Activated T-helper 2 cell treated with anti-CD3 and anti-CD28 coated beads, Interferon-gamma antibody, Interleukin-2, Interleukin-4, amounts not matched to agents 10 μg/mL and 5 μg/mL and 100 μg/mL, durations not matched to agents 14 hours and 24 hours and 36 hours (primary cell): ENCODE data around the gene PDCD5. TPM values are rescaled to one million over a fixed set of nuclear protein-coding genes. Genes with fewer than 3 reads are reported as not detected.

Experiments
- DNase-seq: peaks from one replicate; pipeline ENCODE4 v3.0.0; 2021; ENCODE audit warnings: low spot score
- H3K27ac Mint-ChIP-seq: one replicate; pipeline ENCODE4 v1.8.0; 2021; ENCODE audit warnings: mixed read lengths
- H3K27me3 Mint-ChIP-seq: one replicate; pipeline ENCODE4 v1.8.0; 2021; ENCODE audit warnings: low read depth, mixed read lengths
- H3K36me3 Mint-ChIP-seq: one replicate; pipeline ENCODE4 v1.8.0; 2021; ENCODE audit warnings: low read depth, mixed read lengths
- H3K4me1 Mint-ChIP-seq: one replicate; pipeline ENCODE4 v1.8.0; 2021; ENCODE audit warnings: low read depth, mixed read lengths
- H3K4me3 Mint-ChIP-seq: one replicate; pipeline ENCODE4 v1.8.0; 2021; ENCODE audit warnings: low read depth, mild to moderate bottlenecking, moderate library complexity, mixed read lengths
- H3K9me3 Mint-ChIP-seq: one replicate; pipeline ENCODE4 v1.8.0; 2021; ENCODE audit warnings: mixed read lengths
- intact Hi-C: fragments of 100-400 bp; cut with micrococcal nuclease; formaldehyde crosslinking; loops from one replicate; pipeline ENCODE4 v1.15.1; 2023
- total RNA-seq: library from RNA; stranded (reverse); gene quantifications from 2 replicates; pipeline ENCODE4 v1.2.3, GENCODE V29; 2022

PDCD5 gene
- total RNA-seq, 1 donor from 2014 or later = 216 TPM

- Mint-ChIP-seq H3K27me3 (no peaks in the 10 kb centered on the region), H3K4me3 (no peak overlapping the region), H3K4me1 (peaks cover 9% of the 10 kb centered on the region), H3K9me3 (no peaks in the 10 kb centered on the region), H3K27ac (no peak overlapping the region), H3K36me3 (peaks cover 69% of the 10 kb centered on the region)
- intact Hi-C loops = no loop called here
- no peak for DNase-seq
These were observed 14.5 kb downstream of the PDCD5 start for GRCh38 chr19:32595491-32595890.

GRCh38 chr19:32598022-32598421, 17.0 kb downstream of the PDCD5 start:
- Mint-ChIP-seq H3K27ac (no peak overlapping the region), H3K27me3 (no peaks in the 10 kb centered on the region), H3K9me3 (no peaks in the 10 kb centered on the region), H3K4me1 (peaks cover 9% of the 10 kb centered on the region), H3K4me3 (no peak overlapping the region), H3K36me3 (peaks cover 54% of the 10 kb centered on the region)
- intact Hi-C loops = no loop called here
- no peak for DNase-seq

- intact Hi-C loops = no loop called here
These were observed 18.3 kb downstream of the PDCD5 start for GRCh38 chr19:32599258-32599657.

GRCh38 chr19:32599736-32600157, 18.8 kb downstream of the PDCD5 start:
- H3K36me3 Mint-ChIP-seq = peaks cover 47% of the 10 kb centered on the region
- no peaks in the 10 kb centered on the region for H3K9me3 Mint-ChIP-seq
- no peak overlapping the region for H3K4me3 Mint-ChIP-seq
- intact Hi-C loops = no loop called here
- no peaks in the 10 kb centered on the region for H3K27me3 Mint-ChIP-seq
- H3K4me1 Mint-ChIP-seq = peaks cover 9% of the 10 kb centered on the region
- H3K27ac Mint-ChIP-seq = peak overlapping the region; percentile 78
- DNase-seq = peak; percentile 15

More at GRCh38 chr19:32599258-32599657, 18.3 kb downstream of the PDCD5 start:
- Mint-ChIP-seq H3K27ac (peak overlapping the region; percentile 78), H3K4me3 (no peak overlapping the region), H3K27me3 (no peaks in the 10 kb centered on the region), H3K4me1 (peaks cover 9% of the 10 kb centered on the region), H3K9me3 (no peaks in the 10 kb centered on the region), H3K36me3 (peaks cover 50% of the 10 kb centered on the region)
- DNase-seq = no peak

- intact Hi-C loops = no loop called here
These were observed 23.0 kb downstream of the PDCD5 start for GRCh38 chr19:32603961-32604360.

GRCh38 chr19:32605544-32605943, 24.6 kb downstream of the PDCD5 start:
- no peaks in the 10 kb centered on the region for H3K4me1 Mint-ChIP-seq
- H3K9me3 Mint-ChIP-seq = no peaks in the 10 kb centered on the region
- H3K27me3 Mint-ChIP-seq = no peaks in the 10 kb centered on the region
- no peak overlapping the region for H3K4me3 Mint-ChIP-seq
- no peak for DNase-seq
- intact Hi-C loops = no loop called here
- H3K27ac Mint-ChIP-seq = no peak overlapping the region
- peaks cover 27% of the 10 kb centered on the region for H3K36me3 Mint-ChIP-seq

More at GRCh38 chr19:32603961-32604360, 23.0 kb downstream of the PDCD5 start:
- no peak for DNase-seq
- Mint-ChIP-seq H3K27me3 (no peaks in the 10 kb centered on the region), H3K4me3 (no peak overlapping the region), H3K27ac (no peak overlapping the region), H3K36me3 (peaks cover 30% of the 10 kb centered on the region), H3K9me3 (no peaks in the 10 kb centered on the region), H3K4me1 (peaks cover 9% of the 10 kb centered on the region)

GRCh38 chr19:32606289-32606688, 25.3 kb downstream of the PDCD5 start:
- Mint-ChIP-seq H3K27ac (no peak overlapping the region), H3K4me1 (no peaks in the 10 kb centered on the region), H3K36me3 (peaks cover 27% of the 10 kb centered on the region), H3K27me3 (no peaks in the 10 kb centered on the region), H3K4me3 (no peak overlapping the region), H3K9me3 (no peaks in the 10 kb centered on the region)
- intact Hi-C loops = no loop called here
- DNase-seq = no peak

GRCh38 chr19:32607479-32607878, 26.5 kb downstream of the PDCD5 start:
- H3K4me3 Mint-ChIP-seq = no peak overlapping the region

GRCh38 chr19:32611161-32611560, 30.2 kb downstream of the PDCD5 start:
- Mint-ChIP-seq H3K9me3 (no peaks in the 10 kb centered on the region), H3K27ac (no peak overlapping the region), H3K4me1 (no peaks in the 10 kb centered on the region), H3K36me3 (peaks cover 42% of the 10 kb centered on the region), H3K4me3 (no peak overlapping the region), H3K27me3 (no peaks in the 10 kb centered on the region)
- no peak for DNase-seq
- intact Hi-C loops = no loop called here

More at GRCh38 chr19:32607479-32607878, 26.5 kb downstream of the PDCD5 start:
- Mint-ChIP-seq H3K27ac (no peak overlapping the region), H3K9me3 (no peaks in the 10 kb centered on the region), H3K36me3 (peaks cover 30% of the 10 kb centered on the region), H3K27me3 (no peaks in the 10 kb centered on the region), H3K4me1 (no peaks in the 10 kb centered on the region)
- intact Hi-C loops = no loop called here
- DNase-seq = no peak

- no peak overlapping the region for H3K27ac Mint-ChIP-seq
- H3K4me3 Mint-ChIP-seq = no peak overlapping the region
- DNase-seq = no peak
- H3K27me3 Mint-ChIP-seq = no peaks in the 10 kb centered on the region
- intact Hi-C loops = no loop called here
- H3K4me1 Mint-ChIP-seq = no peaks in the 10 kb centered on the region
- H3K36me3 Mint-ChIP-seq = peaks cover 43% of the 10 kb centered on the region
- no peaks in the 10 kb centered on the region for H3K9me3 Mint-ChIP-seq
These were observed 32.0 kb downstream of the PDCD5 start for GRCh38 chr19:32613008-32613407.

- no peaks in the 10 kb centered on the region for H3K27me3 Mint-ChIP-seq
These were observed 33.9 kb downstream of the PDCD5 start for GRCh38 chr19:32614916-32615315.

GRCh38 chr19:32615569-32615968, 34.6 kb downstream of the PDCD5 start:
- DNase-seq = no peak
- H3K9me3 Mint-ChIP-seq = no peaks in the 10 kb centered on the region
- H3K36me3 Mint-ChIP-seq = peaks cover 45% of the 10 kb centered on the region
- H3K27ac Mint-ChIP-seq = no peak overlapping the region
- no peaks in the 10 kb centered on the region for H3K4me1 Mint-ChIP-seq
- H3K27me3 Mint-ChIP-seq = no peaks in the 10 kb centered on the region
- intact Hi-C loops = no loop called here
- no peak overlapping the region for H3K4me3 Mint-ChIP-seq

More at GRCh38 chr19:32614916-32615315, 33.9 kb downstream of the PDCD5 start:
- DNase-seq = no peak
- no peak overlapping the region for H3K4me3 Mint-ChIP-seq
- no peaks in the 10 kb centered on the region for H3K4me1 Mint-ChIP-seq
- intact Hi-C loops = no loop called here
- H3K36me3 Mint-ChIP-seq = peaks cover 45% of the 10 kb centered on the region
- no peak overlapping the region for H3K27ac Mint-ChIP-seq
- H3K9me3 Mint-ChIP-seq = no peaks in the 10 kb centered on the region

- Mint-ChIP-seq H3K36me3 (peaks cover 36% of the 10 kb centered on the region), H3K27ac (no peak overlapping the region), H3K4me3 (no peak overlapping the region), H3K9me3 (no peaks in the 10 kb centered on the region), H3K27me3 (no peaks in the 10 kb centered on the region), H3K4me1 (no peaks in the 10 kb centered on the region)
- intact Hi-C loops = no loop called here
- no peak for DNase-seq
These were observed 38.2 kb downstream of the PDCD5 start for GRCh38 chr19:32619051-32619685.
